Fibroblast of skin of right quadriceps (primary cell): ENCODE data around the gene CUTA.
"Not testable (repeated sequence)": the region's sequence is repeated elsewhere in the genome, so short reads cannot be mapped to it uniquely, and the experiment has no call there.

Source experiments
- DNase-seq: peaks from one replicate; pipeline ENCODE4 v3.0.0-alpha.2; 2013

The CUTA gene

DNA sequence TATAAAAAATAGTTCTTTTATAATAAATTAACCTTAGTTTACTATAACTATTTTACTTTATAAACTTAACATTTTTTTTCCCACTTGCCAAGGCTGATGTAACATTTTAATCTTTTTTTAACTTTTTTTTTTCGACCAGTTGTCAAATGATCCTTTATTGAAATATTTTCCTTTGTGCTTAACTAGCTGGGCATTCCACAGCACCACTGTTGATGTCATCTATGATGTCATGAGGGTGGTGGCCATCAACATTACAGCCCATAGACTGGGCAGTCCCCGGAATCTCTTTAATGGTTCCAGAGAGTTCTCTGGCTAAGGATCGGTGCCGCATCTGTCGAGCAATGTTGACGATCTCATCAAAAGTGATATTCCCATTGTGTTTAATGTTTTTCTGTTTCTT lies 18.0 kb downstream of the CUTA start:
- not testable (repeated sequence) for DNase-seq

DNA sequence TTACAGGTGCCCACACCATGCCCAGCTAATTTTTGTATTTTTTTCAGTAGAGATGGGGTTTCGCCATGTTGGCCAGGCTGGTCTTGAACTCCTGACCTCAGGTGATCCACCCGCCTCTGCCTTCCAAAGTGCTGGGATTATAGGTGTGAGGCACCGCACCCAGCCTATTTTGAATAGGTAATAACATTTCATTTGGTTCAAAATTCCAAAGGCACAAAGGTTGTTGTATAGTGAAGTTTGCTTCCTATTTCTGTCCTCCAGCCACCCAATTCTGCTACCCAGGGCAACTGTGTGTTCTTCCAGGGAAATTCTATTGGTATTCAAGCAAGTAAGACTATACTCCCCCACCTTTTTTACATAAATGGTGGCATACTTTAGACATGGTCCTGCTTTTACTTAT lies 19.3 kb downstream of the CUTA start:
- DNase-seq, result not testable (repeated sequence)

DNA sequence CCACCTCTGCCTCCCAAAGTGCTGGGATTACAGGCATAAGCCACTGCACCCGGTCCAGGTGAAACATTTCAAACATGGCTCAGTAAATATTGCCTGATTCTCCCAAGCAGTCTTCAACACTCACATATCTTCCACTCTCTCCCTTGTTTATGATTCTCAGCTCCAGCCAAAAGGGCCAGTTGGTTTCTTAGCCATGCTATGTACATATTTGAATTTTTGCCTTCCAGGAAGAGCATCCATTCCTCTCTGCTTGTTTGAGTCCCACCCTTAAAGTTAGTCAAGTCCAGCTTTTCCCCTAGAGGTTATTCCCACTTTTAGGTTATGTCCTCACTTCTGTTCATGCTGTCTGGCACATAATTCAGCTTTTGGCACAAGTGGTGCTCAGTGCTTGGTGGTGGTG lies 20.4 kb downstream of the CUTA start:
- no peak for DNase-seq

DNA sequence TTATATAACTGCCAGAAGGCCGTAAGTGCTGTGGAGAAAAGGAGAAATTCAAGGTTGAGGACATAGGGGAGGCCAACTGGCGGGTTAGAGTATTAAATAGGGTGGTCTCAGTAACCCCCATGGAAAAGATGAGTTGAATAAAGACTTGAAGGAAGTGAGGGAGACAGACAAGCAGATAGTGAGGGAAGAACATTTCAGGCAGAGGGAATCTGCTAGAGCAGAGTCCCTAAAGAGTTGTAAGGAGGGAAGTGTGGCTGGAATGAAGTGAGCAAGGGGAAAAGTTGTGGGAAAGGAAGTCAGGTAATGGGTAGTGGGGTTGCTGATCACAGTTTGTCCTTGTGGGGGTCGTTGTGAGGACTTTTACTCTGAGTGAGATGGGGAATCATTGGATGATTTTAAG lies 24.9 kb downstream of the CUTA start:
- DNase-seq, result no peak

DNA sequence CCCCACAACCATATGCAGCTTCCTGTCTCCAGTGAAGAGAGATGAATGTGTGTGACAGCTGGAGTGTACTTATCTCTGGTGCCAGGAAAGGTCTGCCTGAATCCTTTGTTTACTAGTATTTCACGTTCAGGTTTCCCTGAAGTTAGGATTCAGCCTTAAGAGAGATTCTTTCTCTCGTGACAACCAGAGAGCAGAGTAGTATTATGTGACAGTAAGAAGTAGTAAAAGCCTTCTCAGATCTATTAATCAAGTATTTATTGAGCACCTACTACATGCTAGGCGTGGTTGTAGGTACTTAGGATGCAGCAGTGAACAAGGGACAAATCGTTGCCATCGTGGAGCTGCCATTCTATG lies 25.3 kb downstream of the CUTA start:
- no peak for DNase-seq

DNA sequence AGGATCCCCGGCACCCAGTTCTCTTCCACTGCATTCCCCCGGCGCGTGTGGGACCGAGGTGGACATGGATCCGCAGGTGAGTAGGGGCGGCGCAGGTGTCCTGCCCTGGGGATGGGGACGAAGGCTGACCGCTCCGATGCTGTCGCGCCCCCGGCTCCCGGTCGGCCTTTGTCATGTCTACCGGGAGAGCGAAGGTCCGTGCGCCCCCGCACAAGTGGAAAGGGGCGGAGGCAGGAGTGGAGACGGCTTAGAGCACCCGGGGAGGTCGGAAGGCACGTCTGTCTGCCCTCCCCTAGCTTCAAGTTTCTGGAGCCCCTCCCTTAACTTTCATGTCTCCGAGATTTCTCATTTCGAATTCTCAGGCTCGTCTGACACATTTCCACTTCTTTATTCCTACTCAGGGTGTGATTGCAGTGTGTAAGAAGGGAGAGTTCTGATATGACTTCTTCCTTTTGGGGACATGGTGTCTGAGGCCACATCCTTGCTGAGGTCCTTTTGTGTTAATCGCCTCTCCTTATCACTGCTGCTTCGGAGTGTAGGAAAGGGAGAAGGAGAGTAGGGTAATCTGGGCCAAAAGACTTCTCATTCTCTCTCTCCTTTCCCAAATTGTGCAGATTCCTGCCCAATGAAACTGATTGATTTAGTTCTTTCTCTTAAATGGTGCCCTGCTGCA lies 25.8 kb downstream of the CUTA start:
- DNase-seq, result no peak

DNA sequence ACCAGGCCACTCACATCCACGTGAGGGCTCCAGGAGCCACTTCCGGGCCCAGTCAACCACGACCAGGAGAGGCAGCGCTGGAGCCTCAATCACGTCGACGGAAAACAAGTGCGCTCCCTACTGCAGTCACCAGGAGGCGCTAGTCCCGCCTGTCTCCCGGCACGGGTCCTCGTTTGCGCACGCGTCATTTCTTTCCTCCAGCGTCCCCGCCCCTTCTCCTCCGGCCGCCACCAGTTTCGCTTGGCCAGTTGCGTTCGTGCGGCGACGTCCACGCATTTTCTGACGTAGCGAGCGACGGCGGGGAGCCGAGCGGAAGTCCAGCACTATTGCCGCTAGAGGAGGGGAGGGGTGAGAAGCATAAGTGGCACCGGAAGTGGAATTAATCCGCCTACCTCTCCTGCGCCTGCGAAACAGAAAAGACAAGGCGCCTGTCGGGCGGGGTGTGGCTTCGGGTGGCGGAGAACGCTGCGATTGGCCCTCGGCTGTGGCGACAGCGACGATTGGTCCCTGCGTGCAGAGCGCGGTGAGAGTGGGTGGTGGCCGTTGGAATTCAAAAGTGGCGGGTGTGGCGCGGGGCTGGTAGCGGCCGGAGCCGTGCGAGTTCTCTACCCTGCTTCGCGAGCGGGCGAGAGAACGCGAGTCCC lies 26.5 kb downstream of the CUTA start, which contains the start of gene KIFC1:
KIFC1 (plus strand) TSS at position 546 of the 644 bp plus-strand sequence. CDS start 163 bp downstream, outside the sequence.
- peak; percentile 100 for DNase-seq

DNA sequence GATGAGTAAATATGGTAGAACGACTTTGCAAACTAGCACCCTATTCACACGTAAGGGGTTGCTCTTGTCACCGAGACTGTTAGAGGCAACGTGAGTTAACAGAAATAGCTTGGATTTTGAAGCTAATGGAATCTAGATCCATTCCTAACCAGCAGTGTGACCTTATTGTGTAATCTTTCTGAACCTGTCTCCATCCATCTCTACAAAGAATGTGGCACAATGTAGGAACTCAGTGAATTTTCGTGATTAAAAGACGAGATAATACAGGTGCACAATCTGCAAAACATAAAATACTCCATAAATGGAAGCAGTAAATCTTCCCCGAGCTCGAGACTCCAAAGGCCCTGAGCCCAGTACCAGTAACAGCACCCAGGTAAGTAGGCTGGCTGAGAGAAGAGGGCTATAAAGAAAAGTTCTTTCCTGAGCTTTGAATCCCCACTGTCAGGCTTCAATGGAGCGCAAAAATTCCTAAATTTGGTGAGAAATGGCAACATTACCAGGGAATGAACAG lies 27.1 kb downstream of the CUTA start:
- no peak for DNase-seq

DNA sequence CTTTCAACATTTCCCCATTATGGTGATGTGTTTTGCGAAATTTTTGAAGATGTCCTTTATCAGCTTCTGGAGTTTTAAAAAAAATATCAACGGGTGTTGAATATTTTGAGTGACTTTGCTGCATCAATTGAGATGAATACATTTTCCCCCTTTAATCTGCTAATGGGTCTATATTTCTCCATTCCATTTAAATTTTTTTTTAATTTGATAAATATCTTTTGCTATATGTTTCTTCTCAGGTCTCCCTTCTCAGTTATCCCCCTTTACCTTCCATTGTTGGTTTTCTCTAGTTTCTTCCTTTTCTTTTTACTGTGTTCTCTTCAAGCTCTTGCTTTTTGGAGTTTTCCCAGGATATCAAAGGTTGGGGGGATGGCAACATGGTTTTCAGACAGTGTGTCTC lies 27.7 kb downstream of the CUTA start:
- no peak for DNase-seq

DNA sequence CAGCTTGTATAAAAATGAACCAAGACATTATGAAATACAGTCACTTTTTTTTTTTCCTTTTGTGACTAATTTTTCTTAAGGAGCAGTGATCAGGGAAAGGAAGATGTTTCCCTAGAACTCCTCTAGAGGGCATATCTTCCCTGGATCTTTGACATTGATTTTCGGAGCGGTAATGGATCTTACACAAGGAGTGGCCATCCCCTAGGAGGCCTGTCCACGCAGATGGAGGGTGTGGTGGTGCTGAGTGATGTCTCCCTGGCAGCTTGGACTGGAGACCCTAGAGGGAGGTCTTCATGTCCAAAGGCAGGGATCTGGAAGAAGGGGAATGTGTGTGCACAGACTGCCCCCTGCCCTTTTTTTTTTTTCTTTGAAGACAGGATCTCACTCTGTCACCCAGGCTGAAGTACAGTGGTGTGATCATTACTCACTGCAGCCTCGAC lies 33.3 kb downstream of the CUTA start:
- peak; percentile 71 for DNase-seq

DNA sequence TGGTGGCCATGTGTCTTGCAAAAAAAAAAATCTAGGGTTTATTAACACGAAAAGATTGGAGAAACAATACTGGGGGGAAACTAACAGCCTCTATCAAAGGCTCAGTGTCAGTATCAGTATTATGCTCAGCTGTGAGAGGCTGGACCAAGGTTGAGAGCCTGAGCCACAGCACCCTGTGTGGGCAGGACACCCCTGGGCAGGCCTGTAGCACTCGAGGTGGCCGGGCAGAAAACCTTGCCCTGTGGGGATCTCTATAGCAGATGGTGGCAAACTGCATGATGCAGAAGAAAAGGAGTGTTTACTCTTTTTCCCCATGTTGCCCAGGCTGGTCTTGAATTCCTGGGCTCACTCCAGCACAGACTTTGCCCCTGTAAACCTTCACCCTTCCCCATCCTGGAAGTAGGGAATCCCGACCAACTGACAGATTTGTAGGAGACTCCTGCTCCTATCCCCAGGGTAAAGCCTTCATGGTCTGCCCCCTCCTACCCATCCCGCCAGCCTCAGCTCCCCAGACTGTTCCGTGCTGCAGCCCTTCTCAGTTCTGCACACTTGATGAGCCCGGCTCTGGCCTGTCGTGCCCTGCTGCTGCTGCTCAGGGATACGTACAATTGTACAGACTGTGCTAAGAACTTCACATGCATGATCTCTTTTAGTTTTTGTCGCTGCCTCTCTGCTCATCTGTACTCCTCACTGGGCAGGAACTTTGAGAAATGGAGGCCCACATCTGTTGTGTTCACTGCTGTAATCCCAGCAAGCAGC lies 34.3 kb downstream of the CUTA start:
- DNase-seq, result no peak

DNA sequence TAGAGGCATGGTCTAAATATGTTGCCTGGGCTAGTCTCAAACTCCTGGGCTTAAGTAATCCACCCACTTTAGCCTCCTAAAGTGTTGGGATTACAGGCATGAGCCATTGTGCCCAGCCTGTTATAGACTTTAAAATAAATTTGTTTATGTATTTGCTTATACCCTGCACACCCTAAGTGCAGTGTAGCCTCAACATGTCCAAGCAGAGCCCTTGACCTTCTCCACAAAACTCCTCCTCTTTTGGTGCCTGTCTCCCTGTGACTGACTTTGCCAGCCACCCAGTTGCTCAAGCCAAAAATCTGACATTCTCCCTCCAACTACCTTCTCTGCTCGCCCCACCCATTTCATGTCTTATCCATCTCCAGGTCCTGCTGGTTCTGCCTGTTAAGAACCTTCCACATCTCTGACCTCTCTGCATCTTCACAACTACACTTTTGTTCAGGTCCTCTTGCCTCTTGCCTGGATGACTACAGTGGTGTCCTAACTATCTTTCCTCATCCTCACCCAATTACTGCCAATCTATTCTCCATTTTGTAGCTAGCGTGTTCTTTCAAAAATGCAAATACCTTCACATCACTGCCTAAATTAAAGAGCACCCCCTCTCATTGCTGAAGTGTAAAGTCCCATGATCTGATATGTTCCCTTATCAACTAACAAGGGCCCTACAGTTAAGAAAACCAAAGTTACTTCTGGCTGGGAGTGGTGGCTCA lies 37.5 kb downstream of the CUTA start:
- no peak for DNase-seq

DNA sequence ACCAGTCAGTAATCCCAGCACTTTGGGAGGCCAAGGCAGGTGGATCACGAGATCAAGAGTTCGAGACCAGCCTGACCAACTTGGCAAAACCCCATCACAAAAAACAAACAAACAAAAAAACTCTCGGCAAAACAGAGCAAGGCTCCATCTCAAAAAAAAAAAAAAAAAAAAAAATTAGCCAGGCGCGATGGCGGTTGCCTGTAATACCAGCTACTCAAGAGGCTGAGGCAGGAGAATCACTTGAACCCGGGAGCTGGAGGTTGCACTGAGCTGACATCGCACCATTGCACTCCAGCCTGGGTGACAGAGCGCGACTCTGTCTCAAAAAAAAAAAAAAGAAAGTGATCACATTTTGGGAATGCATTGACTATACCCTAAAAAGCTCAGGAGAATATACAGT lies 38.7 kb downstream of the CUTA start:
- DNase-seq, result not testable (repeated sequence)

DNA sequence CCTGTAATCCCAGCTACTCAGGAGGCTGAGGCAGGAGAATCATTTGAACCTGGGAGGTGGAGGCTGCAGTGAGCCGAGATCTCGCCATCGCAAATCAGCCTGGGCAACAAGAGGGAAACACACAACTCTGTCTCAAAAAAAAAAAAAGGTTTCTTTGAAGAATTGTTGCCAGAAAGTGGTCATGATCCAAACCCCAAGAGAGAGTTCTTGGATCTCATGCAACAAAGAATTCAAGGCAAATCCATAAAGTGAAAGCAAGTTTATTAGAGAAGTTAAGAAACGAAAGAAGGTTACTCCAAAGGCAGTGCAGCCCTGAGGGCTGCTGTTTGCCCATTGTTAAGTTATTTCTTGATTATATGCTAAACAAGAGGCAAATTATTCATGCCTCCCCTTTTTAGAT lies 40.7 kb downstream of the CUTA start:
- no peak for DNase-seq

DNA sequence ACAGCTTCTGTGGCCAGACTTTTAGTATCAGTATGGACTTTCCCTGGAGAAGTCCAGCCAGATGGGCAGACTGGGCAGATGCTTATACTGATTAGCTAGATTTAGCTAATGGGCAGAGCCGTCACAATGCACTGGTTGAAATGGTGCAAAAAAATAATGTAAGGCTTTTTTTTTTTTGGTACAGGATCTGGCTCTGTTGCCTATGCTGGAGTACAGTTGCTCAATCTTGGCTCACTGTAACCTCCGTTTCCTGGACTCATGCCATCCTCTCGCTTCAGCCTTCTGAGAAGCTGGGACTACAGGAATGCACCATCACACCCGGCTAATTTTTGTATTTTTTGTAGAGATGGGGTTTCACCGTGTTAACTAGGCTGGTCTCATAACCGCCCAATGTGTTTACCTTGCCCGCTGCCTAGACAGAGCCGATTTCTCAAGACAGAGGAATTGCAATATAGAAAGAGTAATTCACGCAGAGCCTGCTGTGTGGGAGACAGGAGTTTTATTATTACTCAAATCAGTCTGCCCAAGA lies 42.7 kb downstream of the CUTA start:
- DNase-seq, result peak; percentile 86

DNA sequence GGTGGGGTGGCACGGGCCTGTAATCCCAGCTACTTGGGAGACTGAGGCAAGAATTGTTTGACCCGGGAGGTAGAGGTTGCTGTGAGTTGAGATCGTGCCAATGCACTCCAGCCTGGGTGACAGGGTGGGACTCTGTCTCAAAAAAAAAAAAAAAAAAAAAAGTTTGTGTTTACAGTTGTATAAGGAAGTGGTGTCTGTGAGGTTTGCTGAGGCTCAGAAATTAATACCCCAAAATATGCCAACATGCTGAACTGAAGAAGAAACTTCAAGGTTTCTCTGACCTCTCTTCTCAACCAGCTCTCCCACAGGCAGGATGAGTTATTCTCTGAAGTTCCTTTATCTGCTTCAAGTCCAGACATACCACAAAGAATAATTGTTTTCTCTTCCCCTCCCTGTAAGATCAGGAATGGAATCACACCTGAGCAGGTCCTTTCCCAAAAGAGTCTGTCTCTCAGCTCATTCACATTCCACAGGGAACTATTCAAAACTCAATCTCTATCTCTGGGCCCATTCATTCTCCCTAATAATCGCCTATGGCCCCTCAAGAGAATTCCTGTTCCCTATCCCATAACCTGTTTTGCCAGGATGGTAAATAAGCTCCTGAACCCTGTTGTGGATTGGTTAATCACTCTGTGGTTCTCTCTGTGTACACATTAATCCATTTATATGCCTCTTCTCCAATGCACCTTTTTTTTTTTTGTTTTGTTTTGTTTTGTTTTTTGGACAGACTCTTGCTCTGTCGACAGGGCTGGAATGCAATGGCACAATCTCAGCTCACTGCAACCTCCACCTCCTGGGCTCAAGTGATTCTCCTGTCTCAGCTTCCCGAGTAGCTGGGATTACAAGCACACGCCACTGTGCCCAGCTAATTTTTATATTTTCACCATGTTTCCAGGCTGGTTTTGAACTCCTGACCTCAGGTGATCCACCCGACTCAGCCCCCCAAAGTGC lies 43.7 kb downstream of the CUTA start:
- no peak for DNase-seq

DNA sequence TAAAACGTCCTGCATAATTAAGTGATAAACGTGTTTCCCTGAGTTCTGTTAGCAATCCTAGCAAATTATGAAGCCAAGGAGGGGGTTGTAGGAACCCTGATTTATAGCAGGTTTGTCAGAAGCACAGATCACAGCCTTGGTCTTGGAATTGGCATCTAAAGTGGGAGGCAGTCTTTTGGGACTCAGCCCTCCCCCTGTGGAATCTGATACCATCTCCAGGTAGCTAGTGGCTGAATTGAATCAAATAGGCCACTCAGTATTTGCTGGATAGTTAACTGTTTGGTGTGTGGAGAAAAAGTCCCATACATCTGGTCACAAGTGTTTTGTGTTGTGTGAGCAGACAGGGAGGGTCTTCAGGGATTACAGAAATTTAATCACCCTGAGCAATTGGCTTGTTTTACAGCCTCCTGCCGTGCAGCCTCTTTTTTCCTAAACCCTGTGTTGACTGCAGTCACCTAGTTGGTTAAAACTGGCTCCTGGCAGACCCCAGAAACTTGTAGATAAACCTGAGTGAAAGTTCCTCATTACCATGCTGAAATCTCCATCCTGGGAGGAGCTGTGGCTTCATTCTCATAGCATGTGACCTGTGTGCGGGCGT lies 45.3 kb downstream of the CUTA start:
- DNase-seq, result no peak

DNA sequence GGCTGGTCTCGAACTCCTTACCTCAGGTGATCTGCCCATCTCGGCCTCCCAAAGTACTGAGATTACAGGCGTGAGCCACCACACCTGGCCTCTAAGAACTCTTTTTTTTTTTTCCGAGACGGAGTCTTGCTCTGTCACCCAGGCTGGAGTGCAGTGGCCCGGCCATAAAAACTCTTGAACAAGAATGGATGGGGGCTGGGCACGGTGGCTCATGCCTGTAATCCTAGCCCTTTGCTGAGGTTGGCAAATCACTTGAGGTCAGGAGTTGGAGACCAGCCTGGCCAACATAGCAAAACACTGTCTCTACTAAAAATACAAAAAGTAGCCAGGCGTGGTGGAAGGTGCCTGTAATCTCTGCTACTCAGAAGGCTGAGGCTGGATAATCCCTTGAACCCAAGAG lies 46.0 kb downstream of the CUTA start:
- not testable (repeated sequence) for DNase-seq

DNA sequence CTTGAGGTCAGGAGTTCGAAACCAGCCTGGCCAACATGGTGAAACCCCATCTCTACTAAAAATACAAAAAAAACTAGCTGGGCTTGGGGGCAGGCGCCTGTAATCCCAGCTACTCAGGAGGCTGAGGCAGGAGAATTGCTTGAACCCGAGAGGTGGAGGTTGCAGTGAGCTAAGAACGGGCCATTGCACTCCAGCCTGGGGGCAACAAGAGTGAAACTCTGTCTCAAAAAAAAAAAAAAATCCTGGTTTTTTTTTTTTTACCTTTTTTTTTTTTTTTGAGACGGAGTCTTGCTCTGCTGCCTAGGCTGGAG lies 50.2 kb downstream of the CUTA start:
- not testable (repeated sequence) for DNase-seq

DNA sequence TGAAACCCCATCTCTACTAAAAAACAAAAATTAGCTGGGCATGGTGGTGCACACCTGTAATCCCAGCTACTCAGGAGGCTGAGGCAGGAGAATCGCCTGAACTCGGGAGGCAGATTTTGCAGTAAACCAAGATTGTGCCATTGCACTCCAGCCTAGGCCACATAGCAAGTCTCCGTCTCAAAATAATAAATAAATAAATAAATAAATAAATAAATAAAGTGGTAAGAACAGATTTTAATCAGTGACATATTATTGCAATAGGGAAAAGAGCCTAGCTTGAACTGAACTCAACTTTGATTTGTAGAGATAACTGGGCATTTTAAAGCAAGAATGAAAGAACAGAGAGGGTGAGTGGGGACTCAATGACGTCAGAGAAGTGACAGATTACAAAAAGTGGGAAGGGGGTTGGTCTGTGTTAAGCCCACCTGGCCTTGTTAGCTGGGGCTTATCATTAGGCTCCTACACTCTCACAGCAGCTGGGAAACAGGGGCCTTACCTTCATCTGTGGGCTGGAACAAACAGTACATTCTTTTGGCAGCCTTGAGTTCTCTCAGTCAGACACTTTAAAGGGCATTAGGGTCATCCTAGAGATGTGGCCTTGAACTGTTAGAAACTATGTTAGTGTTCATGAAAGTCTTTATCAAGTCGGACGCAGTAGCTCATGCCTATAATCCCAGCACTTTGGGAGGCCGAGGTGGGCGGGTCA lies 50.7 kb downstream of the CUTA start:
- no peak for DNase-seq
